Measurements from ENCODE around the gene GP5.

- TF ChIP-seq CTCF (conservative IDR thresholded peaks at IDR 0.05) (no peak), EZH2 (IDR thresholded peaks at IDR 0.05; ENCODE audit: low read depth) (no peak)
These were observed 50.7 kb downstream of the GP5 start for GRCh38 chr3:194348354-194348753.
